NCI-H2107 treated with DMSO at 0.1 percent for 48 hours (cell line): Measurements from ENCODE around the gene DOP1B.

Experiments
- DNase-seq: peaks from one replicate; lab custom pipeline; 2025; ENCODE audit not compliant: unreplicated experiment; lab: John Stamatoyannopoulos, UW

The DOP1B gene

DNA sequence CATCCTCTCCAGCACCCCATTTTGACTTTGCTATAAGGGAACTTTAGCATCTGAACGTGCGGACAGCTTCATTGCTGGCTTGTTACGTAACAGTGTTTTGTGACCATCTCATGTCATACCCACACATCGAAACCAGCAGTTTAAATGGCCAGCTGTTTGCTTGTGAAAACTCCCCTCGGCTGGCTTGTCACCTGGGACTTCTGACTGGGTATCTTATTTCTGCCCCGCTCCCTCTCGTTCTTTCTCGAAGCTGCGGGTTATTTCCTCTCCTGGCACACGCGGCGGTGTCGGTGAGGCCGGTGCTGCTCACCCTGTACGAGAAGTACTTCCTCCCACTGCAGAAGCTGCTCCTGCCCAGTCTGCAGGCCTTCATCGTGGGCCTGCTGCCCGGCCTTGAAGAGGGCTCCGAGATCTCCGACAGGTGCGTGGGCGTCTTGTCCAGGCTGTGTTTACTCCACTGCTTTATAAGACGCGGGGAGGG, 43.5 kb downstream of the DOP1B start:
- DNase-seq = no peak

DNA sequence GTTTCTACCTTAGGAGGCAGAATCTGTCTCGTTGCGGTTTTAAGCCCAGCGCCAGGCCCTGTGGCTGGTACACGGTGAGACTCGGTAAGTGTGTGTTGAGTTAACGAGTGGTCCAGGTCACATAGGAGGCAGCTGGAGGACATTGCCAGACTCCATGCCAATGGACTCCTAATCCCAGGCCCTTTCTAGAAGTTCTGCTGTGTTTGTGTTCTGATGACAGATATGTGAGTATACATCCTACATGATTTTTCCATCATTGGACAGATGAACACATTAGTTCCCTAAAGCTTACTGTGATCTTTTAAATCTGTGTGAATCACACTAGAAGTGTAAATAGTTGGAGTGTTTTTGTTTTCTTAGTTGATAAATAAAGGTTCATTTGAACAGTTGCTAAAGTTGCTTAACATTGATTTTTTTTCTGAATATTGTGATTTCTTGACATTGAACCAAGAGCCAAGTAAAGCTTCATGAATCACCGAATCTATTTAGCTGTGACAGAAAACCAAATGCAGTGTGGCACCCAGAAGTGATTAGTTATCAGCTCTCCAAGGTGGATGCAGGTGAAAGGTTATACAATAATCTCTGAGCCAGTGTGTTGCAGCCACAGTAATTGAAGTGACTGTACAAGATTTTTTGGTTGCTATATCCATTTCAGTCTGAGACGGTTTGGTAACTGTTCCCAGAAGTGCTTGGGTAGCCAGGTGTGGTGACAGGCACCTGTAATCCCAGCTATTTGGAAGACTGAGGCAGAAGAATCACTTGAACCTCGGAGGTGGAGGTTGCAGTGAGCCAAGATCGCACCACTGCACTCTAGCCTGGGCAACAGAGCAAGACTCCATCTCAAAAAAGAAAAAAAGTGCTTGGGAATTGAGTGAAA, 46.3 kb downstream of the DOP1B start:
- DNase-seq = no peak

DNA sequence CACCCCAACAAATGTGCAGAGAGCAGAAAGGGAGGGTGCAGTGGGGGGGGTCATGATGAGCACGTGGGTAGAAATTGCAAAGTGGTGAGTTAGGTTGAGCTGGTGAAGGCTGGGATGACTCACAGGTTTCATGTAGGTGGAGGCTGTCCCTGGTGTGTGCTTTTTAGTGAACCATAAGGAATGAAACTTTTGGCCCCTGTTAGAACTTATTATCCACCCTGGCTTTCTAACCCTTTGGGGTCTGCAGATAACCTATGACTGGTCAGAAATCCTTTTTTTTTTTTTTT, 46.9 kb downstream of the DOP1B start:
- no peak for DNase-seq

DNA sequence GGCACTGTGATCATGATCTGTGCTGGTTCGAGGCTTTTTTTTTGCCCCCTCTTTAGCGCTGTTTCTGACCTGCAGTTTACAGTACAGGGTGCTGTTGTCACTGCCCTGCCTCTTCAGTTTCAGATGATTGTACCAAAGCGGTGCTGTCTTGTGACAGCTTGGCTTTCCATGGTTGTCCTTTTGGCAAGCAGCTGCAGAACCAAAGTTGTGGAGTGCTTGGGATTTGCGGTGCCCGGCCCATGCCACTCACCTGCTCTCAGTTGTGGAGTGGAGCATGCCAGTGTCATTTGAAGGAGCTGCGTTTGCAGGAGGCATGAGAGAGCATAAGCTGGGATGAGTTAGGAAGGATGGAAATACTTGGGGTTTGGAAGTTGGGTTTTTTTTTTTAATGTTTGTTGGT, 48.4 kb downstream of the DOP1B start:
- no peak for DNase-seq

DNA sequence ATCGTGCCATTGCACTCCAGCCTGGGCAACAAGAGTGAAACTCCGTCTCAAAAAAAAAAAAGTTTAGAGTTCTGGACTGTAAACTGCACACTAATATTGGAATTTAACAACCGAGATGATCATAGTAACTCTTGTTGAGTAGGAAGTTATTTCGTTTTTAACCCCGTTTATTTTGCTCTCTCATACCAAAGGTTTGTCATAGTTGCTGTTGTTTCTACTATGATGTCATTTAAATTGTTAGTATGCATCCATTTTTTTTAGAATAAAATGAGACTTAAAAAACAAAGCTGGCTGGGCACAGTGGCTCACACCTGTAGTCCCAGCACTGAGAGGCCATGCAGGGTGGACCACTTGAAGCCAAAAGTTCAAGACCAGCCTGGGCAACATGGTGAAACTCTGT, 49.3 kb downstream of the DOP1B start:
- no peak for DNase-seq
